ENCODE data around the gene RBL2.

RBL2 gene

DNA sequence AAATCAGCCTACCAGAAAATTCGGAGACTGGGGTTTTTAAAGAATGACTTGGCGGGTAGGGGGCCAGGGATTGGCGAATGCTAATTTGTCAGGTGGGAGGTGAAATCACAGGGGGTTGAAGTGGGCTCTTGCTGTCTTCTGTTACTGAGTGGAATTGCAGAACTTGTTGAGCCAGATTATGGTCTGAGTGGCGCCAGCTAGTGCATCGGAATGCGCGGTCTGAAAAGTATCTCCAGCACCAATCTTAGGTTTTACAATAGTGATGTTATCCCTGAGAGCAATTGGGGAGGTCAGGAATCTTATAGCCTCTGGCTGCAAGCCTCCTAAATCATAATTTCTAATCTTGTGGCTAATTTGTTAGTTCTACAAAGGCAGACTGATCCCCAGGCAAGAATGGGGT lies 762 bp upstream of the RBL2 start:
- Mint-ChIP-seq H3K4me1 (ENCODE audit: low read depth) (peaks cover 15% of the 10 kb centered on the region), H3K9me3 (peaks cover 9% of the 10 kb centered on the region), H3K27ac (peak overlapping the region; percentile 97), H3K27me3 (peaks cover 6% of the 10 kb centered on the region), H3K4me3 (peak overlapping the region; percentile 97), H3K36me3 (ENCODE audit: low read depth) (peaks cover 14% of the 10 kb centered on the region)
- intact Hi-C loops (cut with micrococcal nuclease), result loop anchor here (10.0 kb wide), 2 partner anchors 219 to 271 kb away; partner anchors contain the start of genes FTO and RPGRIP1L

GRCh38 chr16:53433930-53434376 lies 318 bp upstream of the RBL2 start:
- H3K36me3 Mint-ChIP-seq (ENCODE audit: low read depth), result peaks cover 15% of the 10 kb centered on the region
- peaks cover 5% of the 10 kb centered on the region for H3K27me3 Mint-ChIP-seq
- H3K27ac Mint-ChIP-seq, result peak overlapping the region; percentile 97
- peaks cover 9% of the 10 kb centered on the region for H3K9me3 Mint-ChIP-seq
- H3K4me3 Mint-ChIP-seq, result peak overlapping the region; percentile 97
- intact Hi-C loops (cut with micrococcal nuclease), result loop anchor here (2.0 to 10.0 kb wide), 3 partner anchors 69 to 271 kb away; partner anchors contain the start of genes AKTIP, FTO and RPGRIP1L
- peaks cover 15% of the 10 kb centered on the region for H3K4me1 Mint-ChIP-seq (ENCODE audit: low read depth)

DNA sequence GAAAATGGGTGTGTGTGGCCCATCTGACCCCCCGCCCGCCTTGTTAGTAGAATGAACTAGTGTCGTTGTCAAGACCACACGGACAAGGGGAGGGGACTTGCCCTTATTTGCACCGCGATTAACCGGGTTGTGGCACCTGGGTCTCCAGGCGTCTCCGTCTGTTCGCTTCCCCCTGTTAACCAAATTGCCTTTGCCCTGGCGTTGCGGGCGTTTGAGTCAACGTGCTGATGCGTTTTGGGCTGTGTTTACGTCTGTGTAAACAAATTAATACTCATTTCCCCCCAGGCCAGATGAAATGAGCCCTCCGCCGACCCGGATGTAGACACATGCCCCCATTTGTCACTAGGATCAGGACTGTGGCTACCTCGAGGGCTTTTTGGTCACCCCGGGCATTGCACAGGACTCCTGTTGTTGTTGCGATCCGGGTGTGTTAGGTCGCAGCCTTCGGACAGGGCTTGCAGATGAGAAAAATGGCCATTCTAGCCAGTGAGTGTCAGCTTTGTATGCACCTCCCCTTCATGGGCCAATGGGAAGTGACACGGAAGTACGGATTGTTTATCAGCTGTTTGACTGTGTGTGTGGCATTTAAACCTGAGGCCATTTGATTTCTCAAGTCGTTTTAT lies 906 bp downstream of the RBL2 start:
- H3K9me3 Mint-ChIP-seq, result peaks cover 3% of the 10 kb centered on the region
- peaks cover 1% of the 10 kb centered on the region for H3K27me3 Mint-ChIP-seq
- H3K4me3 Mint-ChIP-seq, result peak overlapping the region; percentile 97
- H3K36me3 Mint-ChIP-seq (ENCODE audit: low read depth), result peaks cover 15% of the 10 kb centered on the region
- peaks cover 15% of the 10 kb centered on the region for H3K4me1 Mint-ChIP-seq (ENCODE audit: low read depth)
- peak overlapping the region; percentile 97 for H3K27ac Mint-ChIP-seq
- intact Hi-C loops (cut with micrococcal nuclease), result loop anchor here (2.0 to 10.0 kb wide), 3 partner anchors 68 to 270 kb away; partner anchors contain the start of genes AKTIP, FTO and RPGRIP1L

- H3K4me1 Mint-ChIP-seq (ENCODE audit: low read depth), result peaks cover 20% of the 10 kb centered on the region
- H3K27ac Mint-ChIP-seq, result no peak overlapping the region
- intact Hi-C loops (cut with micrococcal nuclease), result no loop called here
- peaks cover 47% of the 10 kb centered on the region for H3K36me3 Mint-ChIP-seq (ENCODE audit: low read depth)
- H3K27me3 Mint-ChIP-seq, result no peaks in the 10 kb centered on the region
- H3K9me3 Mint-ChIP-seq, result no peaks in the 10 kb centered on the region
- H3K4me3 Mint-ChIP-seq, result no peak overlapping the region
Measured at GRCh38 chr16:53440125-53440524, 5.9 kb downstream of the RBL2 start.

- H3K9me3 Mint-ChIP-seq, result no peaks in the 10 kb centered on the region
- intact Hi-C loops (cut with micrococcal nuclease), result no loop called here
- peaks cover 90% of the 10 kb centered on the region for H3K36me3 Mint-ChIP-seq (ENCODE audit: low read depth)
- no peaks in the 10 kb centered on the region for H3K27me3 Mint-ChIP-seq
- peaks cover 7% of the 10 kb centered on the region for H3K4me1 Mint-ChIP-seq (ENCODE audit: low read depth)
- H3K4me3 Mint-ChIP-seq, result no peak overlapping the region
- H3K27ac Mint-ChIP-seq, result no peak overlapping the region
Measured at GRCh38 chr16:53445534-53445933, 11.3 kb downstream of the RBL2 start.

DNA sequence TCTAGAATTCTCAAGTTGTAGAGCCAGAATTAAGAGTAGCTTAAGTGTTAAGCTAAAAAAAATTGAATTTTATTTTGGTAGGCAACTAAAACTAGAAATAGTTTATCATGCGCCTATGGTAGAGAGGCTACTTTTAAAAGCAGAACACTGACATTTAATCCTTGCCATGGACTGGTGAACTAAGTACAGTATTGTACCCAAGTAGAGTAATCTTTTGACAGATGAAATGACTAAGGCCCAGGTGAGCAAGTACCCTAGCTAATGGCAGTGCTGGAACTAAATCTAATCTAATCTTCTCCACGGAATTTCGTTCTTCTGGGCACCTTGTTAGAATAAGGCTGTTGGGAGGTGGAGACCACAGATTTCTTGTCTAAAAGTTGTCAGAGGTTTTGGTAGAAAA lies 11.8 kb downstream of the RBL2 start:
- Mint-ChIP-seq H3K9me3 (no peaks in the 10 kb centered on the region), H3K4me3 (no peak overlapping the region), H3K4me1 (ENCODE audit: low read depth) (peaks cover 1% of the 10 kb centered on the region), H3K36me3 (ENCODE audit: low read depth) (peaks cover 85% of the 10 kb centered on the region), H3K27ac (no peak overlapping the region), H3K27me3 (no peaks in the 10 kb centered on the region)
- intact Hi-C loops (cut with micrococcal nuclease), result no loop called here

GRCh38 chr16:53449816-53450517 lies 15.7 kb downstream of the RBL2 start:
- Mint-ChIP-seq H3K27ac (no peak overlapping the region), H3K4me3 (no peak overlapping the region), H3K36me3 (ENCODE audit: low read depth) (peaks cover 90% of the 10 kb centered on the region), H3K9me3 (no peaks in the 10 kb centered on the region), H3K4me1 (ENCODE audit: low read depth) (no peaks in the 10 kb centered on the region), H3K27me3 (no peaks in the 10 kb centered on the region)
- intact Hi-C loops (cut with micrococcal nuclease), result loop anchor here (10.0 kb wide), 2 partner anchors 125 to 205 kb away; no protein-coding TSS in a partner anchor

- Mint-ChIP-seq H3K36me3 (ENCODE audit: low read depth) (peaks cover 88% of the 10 kb centered on the region), H3K4me1 (ENCODE audit: low read depth) (no peaks in the 10 kb centered on the region), H3K4me3 (no peak overlapping the region), H3K9me3 (no peaks in the 10 kb centered on the region), H3K27me3 (no peaks in the 10 kb centered on the region), H3K27ac (no peak overlapping the region)
- intact Hi-C loops (cut with micrococcal nuclease), result loop anchor here (10.0 kb wide), 2 partner anchors 129 to 209 kb away; no protein-coding TSS in a partner anchor
Measured at GRCh38 chr16:53453928-53454327, 19.7 kb downstream of the RBL2 start.

DNA sequence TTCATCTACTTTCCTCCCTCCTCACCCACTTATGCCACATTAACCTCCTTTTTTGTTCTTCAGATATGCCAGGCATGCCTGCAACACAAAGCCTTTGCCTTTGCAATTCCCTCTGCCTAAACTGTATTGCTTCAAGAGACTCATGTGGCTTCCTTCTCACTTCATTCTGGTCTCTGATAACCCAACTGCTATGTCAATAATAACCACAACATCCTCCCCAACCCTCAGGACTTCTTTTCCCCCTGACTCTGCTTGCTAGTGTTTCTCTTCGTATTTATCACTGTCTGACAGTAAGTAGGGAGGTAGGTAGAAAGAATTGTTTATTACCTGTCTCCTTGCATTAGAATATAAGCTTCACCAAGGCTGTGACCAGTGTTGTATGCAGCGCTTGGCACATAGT lies 22.4 kb downstream of the RBL2 start:
- Mint-ChIP-seq H3K36me3 (ENCODE audit: low read depth) (peaks cover 93% of the 10 kb centered on the region), H3K9me3 (no peaks in the 10 kb centered on the region), H3K27ac (no peak overlapping the region), H3K27me3 (no peaks in the 10 kb centered on the region), H3K4me3 (no peak overlapping the region), H3K4me1 (ENCODE audit: low read depth) (no peaks in the 10 kb centered on the region)
- intact Hi-C loops (cut with micrococcal nuclease), result loop anchor here (10.0 kb wide), 2 partner anchors 132 to 212 kb away; no protein-coding TSS in a partner anchor

GRCh38 chr16:53457670-53458069 lies 23.4 kb downstream of the RBL2 start:
- Mint-ChIP-seq H3K27ac (no peak overlapping the region), H3K36me3 (ENCODE audit: low read depth) (peaks cover 93% of the 10 kb centered on the region), H3K4me3 (no peak overlapping the region), H3K4me1 (ENCODE audit: low read depth) (no peaks in the 10 kb centered on the region), H3K27me3 (no peaks in the 10 kb centered on the region), H3K9me3 (no peaks in the 10 kb centered on the region)
- intact Hi-C loops (cut with micrococcal nuclease), result loop anchor here (10.0 kb wide), 2 partner anchors 133 to 213 kb away; no protein-coding TSS in a partner anchor

DNA sequence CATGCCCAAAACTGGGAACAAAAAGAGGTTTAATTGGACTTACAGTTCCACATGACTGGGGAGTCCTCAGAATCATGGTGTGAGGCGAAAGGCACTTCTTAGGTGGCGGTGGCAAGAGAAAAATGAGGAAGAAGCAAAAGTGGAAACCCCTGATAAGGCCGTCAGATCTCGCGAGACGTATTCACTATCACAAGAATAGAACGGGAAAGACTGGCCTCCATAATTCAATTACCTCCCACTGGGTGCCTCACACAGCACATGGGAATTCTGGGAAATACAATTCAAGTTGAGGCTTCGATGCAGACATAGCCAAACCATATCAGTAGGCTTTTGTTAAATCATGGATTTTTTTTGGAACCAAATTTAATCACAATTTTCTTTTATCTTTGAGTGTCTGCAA lies 24.4 kb downstream of the RBL2 start:
- Mint-ChIP-seq H3K27ac (no peak overlapping the region), H3K36me3 (ENCODE audit: low read depth) (peaks cover 95% of the 10 kb centered on the region), H3K27me3 (no peaks in the 10 kb centered on the region), H3K4me1 (ENCODE audit: low read depth) (no peaks in the 10 kb centered on the region), H3K4me3 (no peak overlapping the region), H3K9me3 (no peaks in the 10 kb centered on the region)
- intact Hi-C loops (cut with micrococcal nuclease), result loop anchor here (10.0 kb wide), 2 partner anchors 134 to 214 kb away; no protein-coding TSS in a partner anchor

DNA sequence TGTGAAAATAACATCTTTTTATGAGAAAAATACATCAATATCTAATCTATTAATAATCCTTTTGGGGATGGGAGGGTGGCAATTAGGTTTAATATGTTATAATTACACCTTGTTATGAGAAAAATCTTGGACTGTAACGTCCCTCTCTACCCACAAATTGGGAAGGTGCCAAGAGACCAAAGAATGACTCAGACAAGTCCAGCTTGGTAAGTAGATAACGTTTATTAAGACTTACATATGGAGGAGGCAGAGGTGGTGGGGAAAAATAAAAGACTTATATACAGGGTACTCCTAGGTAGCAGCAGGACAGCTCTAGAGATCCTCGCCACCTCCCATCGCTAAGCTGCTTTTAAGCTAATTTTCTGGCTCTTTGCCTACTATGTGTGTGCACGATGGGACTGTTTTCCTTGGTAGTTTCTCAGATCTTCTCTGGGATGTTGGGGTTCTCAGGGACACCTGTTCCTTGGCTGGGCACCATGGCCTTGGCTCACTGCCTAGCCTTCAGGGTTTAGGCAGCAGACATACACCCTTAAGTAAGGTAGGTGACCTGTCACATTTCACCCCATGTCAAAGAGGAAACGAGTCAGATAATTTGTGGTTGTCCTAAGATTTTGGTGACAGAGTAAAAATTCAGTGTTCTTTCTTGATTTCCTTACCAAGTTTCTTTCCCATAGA lies 31.5 kb downstream of the RBL2 start:
- Mint-ChIP-seq H3K27ac (no peak overlapping the region), H3K27me3 (no peaks in the 10 kb centered on the region)
- intact Hi-C loops (cut with micrococcal nuclease), result no loop called here

GRCh38 chr16:53476867-53477266 lies 42.6 kb downstream of the RBL2 start:
- Mint-ChIP-seq H3K4me1 (ENCODE audit: low read depth) (peaks cover 5% of the 10 kb centered on the region), H3K36me3 (ENCODE audit: low read depth) (peaks cover 95% of the 10 kb centered on the region), H3K4me3 (no peak overlapping the region), H3K27ac (no peak overlapping the region), H3K9me3 (no peaks in the 10 kb centered on the region), H3K27me3 (no peaks in the 10 kb centered on the region)
- intact Hi-C loops (cut with micrococcal nuclease), result no loop called here

More for the DNA sequence above, 31.5 kb downstream of the RBL2 start:
- no peak overlapping the region for H3K4me3 Mint-ChIP-seq
- H3K9me3 Mint-ChIP-seq, result no peaks in the 10 kb centered on the region
- peaks cover 68% of the 10 kb centered on the region for H3K36me3 Mint-ChIP-seq (ENCODE audit: low read depth)
- H3K4me1 Mint-ChIP-seq (ENCODE audit: low read depth), result no peaks in the 10 kb centered on the region

DNA sequence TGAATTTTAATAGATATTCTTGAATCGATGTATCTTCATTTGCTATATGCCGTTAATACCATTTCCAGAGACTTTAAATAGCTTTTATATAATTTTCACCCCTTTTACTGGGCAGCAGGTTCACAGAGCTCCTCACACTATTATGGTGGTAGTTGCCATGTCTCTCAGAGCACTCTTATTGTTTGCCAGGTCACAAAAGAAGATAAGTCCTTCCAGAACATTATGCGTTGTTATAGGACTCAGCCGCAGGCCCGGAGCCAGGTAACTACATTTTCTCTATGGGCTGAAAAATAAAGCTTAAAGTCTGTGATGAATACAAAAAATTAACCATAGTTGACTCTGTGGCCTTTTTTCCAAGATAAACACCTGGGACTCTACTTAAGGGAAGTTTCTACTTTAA lies 44.7 kb downstream of the RBL2 start:
- no peak overlapping the region for H3K27ac Mint-ChIP-seq
- intact Hi-C loops (cut with micrococcal nuclease), result no loop called here
- H3K4me1 Mint-ChIP-seq (ENCODE audit: low read depth), result peaks cover 11% of the 10 kb centered on the region

More for the DNA sequence above, 44.7 kb downstream of the RBL2 start:
- Mint-ChIP-seq H3K9me3 (no peaks in the 10 kb centered on the region), H3K27me3 (no peaks in the 10 kb centered on the region), H3K4me3 (no peak overlapping the region), H3K36me3 (ENCODE audit: low read depth) (peaks cover 96% of the 10 kb centered on the region)
